ENCODE data around the gene SLC2A1. TPM values are rescaled to one million over a fixed set of nuclear protein-coding genes. Genes with fewer than 3 reads are reported as not detected.

The SLC2A1 gene
- polyA plus RNA-seq, 2 donors, result 70.3 to 115 TPM

DNA sequence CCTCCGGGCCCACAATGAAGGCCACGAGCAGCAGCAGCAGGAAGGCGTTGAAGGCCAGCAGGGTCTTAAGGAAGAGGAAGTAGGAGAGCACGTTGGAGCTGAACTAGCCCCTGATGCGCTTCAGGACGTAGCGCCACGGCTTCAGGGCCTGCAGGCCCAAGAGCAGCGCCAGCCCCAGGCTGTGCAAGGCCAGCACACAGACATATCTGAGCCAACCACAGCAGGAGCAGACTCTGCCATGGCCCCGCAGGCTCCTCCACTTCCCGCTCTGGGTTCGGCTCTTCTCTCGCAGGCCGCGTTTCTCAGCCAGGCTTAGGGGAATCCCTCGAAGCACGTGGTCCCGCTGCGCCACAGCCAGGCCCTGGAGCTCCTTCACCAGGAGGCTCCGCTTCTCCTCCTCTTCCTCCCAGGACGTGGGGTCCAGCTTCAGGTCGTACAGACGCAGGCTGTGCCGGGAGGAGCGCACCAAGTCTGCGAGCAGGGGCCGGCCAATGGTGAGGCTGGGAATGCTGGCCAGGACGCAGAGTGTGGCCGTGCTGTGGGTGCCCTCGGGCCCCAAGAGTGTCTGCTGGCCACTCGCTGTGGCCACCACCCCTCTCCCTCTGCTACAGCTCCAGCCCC lies 70.5 kb downstream of the SLC2A1 start:
- no peaks in the 10 kb centered on the region for H3K4me1 ChIP-seq (ENCODE audit: control insufficient read depth in 2 of 2, insufficient read depth in 2 of 2, low read length in 1 of 2)
- H3K36me3 ChIP-seq (ENCODE audit: control insufficient read depth in 2 of 2, insufficient read depth in 2 of 2, low read length in 1 of 2), result no peaks in the 10 kb centered on the region
- H3K27ac ChIP-seq (ENCODE audit: low read depth in 2 of 2, low read length in 1 of 2), result no peak overlapping the region
- no peaks in the 10 kb centered on the region for H3K9me3 ChIP-seq (ENCODE audit: control insufficient read depth in 2 of 2, insufficient read depth in 1 of 2, low read depth in 1 of 2, low read length in 1 of 2)
- WGBS, 2 donors, result 92 to 93% methylated on average over 31 of the region's 31 CpGs
- H3K27me3 ChIP-seq (ENCODE audit: control insufficient read depth in 1 of 2, insufficient read depth in 2 of 2, low read length in 2 of 2), result no peaks in the 10 kb centered on the region
- no peak overlapping the region for H3K4me3 ChIP-seq (ENCODE audit: low read depth in 1 of 2, low read length in 2 of 2)

GRCh38 chr1:42887366-42887765 lies 71.3 kb downstream of the SLC2A1 start:
- Histone ChIP-seq H3K4me1 (ENCODE audit: control insufficient read depth in 2 of 2, insufficient read depth in 2 of 2, low read length in 1 of 2) (no peaks in the 10 kb centered on the region), H3K9me3 (ENCODE audit: control insufficient read depth in 2 of 2, insufficient read depth in 1 of 2, low read depth in 1 of 2, low read length in 1 of 2) (no peaks in the 10 kb centered on the region), H3K36me3 (ENCODE audit: control insufficient read depth in 2 of 2, insufficient read depth in 2 of 2, low read length in 1 of 2) (no peaks in the 10 kb centered on the region), H3K27me3 (ENCODE audit: control insufficient read depth in 1 of 2, insufficient read depth in 2 of 2, low read length in 2 of 2) (no peaks in the 10 kb centered on the region), H3K4me3 (ENCODE audit: low read depth in 1 of 2, low read length in 2 of 2) (no peak overlapping the region), H3K27ac (ENCODE audit: low read depth in 2 of 2, low read length in 1 of 2) (no peak overlapping the region)
- 95% methylated on average over 20 of the region's 20 CpGs for WGBS, 2 donors

- H3K4me3 ChIP-seq (ENCODE audit: low read depth in 1 of 2, low read length in 2 of 2), result no peak overlapping the region
- no peak overlapping the region for H3K27ac ChIP-seq (ENCODE audit: low read depth in 2 of 2, low read length in 1 of 2)
- no peaks in the 10 kb centered on the region for H3K27me3 ChIP-seq (ENCODE audit: control insufficient read depth in 1 of 2, insufficient read depth in 2 of 2, low read length in 2 of 2)
- no peaks in the 10 kb centered on the region for H3K9me3 ChIP-seq (ENCODE audit: control insufficient read depth in 2 of 2, insufficient read depth in 1 of 2, low read depth in 1 of 2, low read length in 1 of 2)
- 76 to 80% methylated on average over 21 of the region's 21 CpGs for WGBS, 2 donors
- H3K4me1 ChIP-seq (ENCODE audit: control insufficient read depth in 2 of 2, insufficient read depth in 2 of 2, low read length in 1 of 2), result no peaks in the 10 kb centered on the region
- H3K36me3 ChIP-seq (ENCODE audit: control insufficient read depth in 2 of 2, insufficient read depth in 2 of 2, low read length in 1 of 2), result no peaks in the 10 kb centered on the region
Measured at GRCh38 chr1:42886800-42887199, 71.9 kb downstream of the SLC2A1 start.

GRCh38 chr1:42886046-42886739 lies 72.5 kb downstream of the SLC2A1 start:
- Histone ChIP-seq H3K9me3 (ENCODE audit: control insufficient read depth in 2 of 2, insufficient read depth in 1 of 2, low read depth in 1 of 2, low read length in 1 of 2) (no peaks in the 10 kb centered on the region), H3K4me1 (ENCODE audit: control insufficient read depth in 2 of 2, insufficient read depth in 2 of 2, low read length in 1 of 2) (no peaks in the 10 kb centered on the region), H3K27me3 (ENCODE audit: control insufficient read depth in 1 of 2, insufficient read depth in 2 of 2, low read length in 2 of 2) (no peaks in the 10 kb centered on the region), H3K36me3 (ENCODE audit: control insufficient read depth in 2 of 2, insufficient read depth in 2 of 2, low read length in 1 of 2) (no peaks in the 10 kb centered on the region), H3K4me3 (ENCODE audit: low read depth in 1 of 2, low read length in 2 of 2) (no peak overlapping the region), H3K27ac (ENCODE audit: low read depth in 2 of 2, low read length in 1 of 2) (no peak overlapping the region)
- 81 to 85% methylated on average over 16 of the region's 16 CpGs for WGBS, 2 donors

DNA sequence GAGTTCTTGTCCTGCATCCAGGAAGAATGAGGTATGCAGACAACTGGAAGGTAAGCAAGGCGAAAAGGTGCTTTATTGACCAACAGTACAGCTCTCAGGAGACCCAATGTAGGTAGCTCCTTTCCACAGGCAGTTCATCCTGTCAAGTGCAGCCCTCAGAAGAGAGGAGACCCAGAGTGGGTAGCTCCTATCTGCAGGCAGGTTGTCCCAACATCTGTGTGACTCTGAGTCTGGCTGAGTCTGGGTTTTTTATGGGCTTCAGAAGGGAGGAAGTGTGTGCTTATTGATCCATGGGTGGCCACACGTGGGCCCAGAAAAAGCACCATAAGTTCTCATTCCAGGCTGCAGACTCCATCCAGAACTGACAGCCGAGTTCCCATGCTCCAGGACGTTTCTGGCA lies 78.3 kb downstream of the SLC2A1 start:
- H3K4me1 ChIP-seq (ENCODE audit: control insufficient read depth in 2 of 2, insufficient read depth in 2 of 2, low read length in 1 of 2), result peaks cover 0 to 2% of the 10 kb centered on the region in 2 donors
- no peaks in the 10 kb centered on the region for H3K27me3 ChIP-seq (ENCODE audit: control insufficient read depth in 1 of 2, insufficient read depth in 2 of 2, low read length in 2 of 2)
- 68 to 75% methylated on average over 4 of the region's 4 CpGs for WGBS, 2 donors
- no peaks in the 10 kb centered on the region for H3K9me3 ChIP-seq (ENCODE audit: control insufficient read depth in 2 of 2, insufficient read depth in 1 of 2, low read depth in 1 of 2, low read length in 1 of 2)
- no peaks in the 10 kb centered on the region for H3K36me3 ChIP-seq (ENCODE audit: control insufficient read depth in 2 of 2, insufficient read depth in 2 of 2, low read length in 1 of 2)
- H3K4me3 ChIP-seq (ENCODE audit: low read depth in 1 of 2, low read length in 2 of 2), result no peak overlapping the region
- H3K27ac ChIP-seq (ENCODE audit: low read depth in 2 of 2, low read length in 1 of 2), result no peak overlapping the region

- Histone ChIP-seq H3K36me3 (ENCODE audit: control insufficient read depth in 2 of 2, insufficient read depth in 2 of 2, low read length in 1 of 2) (no peaks in the 10 kb centered on the region), H3K27ac (ENCODE audit: low read depth in 2 of 2, low read length in 1 of 2) (no peak overlapping the region), H3K4me1 (ENCODE audit: control insufficient read depth in 2 of 2, insufficient read depth in 2 of 2, low read length in 1 of 2) (peaks cover 0 to 2% of the 10 kb centered on the region in 2 donors), H3K9me3 (ENCODE audit: control insufficient read depth in 2 of 2, insufficient read depth in 1 of 2, low read depth in 1 of 2, low read length in 1 of 2) (no peaks in the 10 kb centered on the region), H3K4me3 (ENCODE audit: low read depth in 1 of 2, low read length in 2 of 2) (no peak overlapping the region), H3K27me3 (ENCODE audit: control insufficient read depth in 1 of 2, insufficient read depth in 2 of 2, low read length in 2 of 2) (no peaks in the 10 kb centered on the region)
- WGBS, 2 donors, result 41 to 64% methylated on average over 2 of the region's 2 CpGs
Measured at GRCh38 chr1:42877380-42877779, 81.3 kb downstream of the SLC2A1 start.

DNA sequence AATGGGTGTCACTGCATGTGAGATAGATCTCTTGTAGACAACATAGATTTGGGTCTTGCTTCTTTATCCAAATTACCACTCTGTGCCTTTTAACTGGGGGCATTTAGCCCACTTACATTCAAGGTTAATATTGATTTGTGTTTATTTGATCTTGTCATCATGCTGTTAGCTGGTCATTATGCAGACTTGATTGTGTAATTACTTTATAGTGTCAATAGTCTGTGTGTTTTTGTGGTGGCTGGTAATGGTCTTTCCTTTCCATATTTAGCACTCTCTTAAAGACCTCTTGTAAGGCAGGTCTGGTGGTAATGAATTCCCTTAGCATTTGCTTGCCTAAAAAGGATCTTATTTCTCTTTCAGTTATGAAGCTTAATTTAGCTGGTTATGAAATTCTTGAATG lies 82.7 kb downstream of the SLC2A1 start:
- Histone ChIP-seq H3K9me3 (ENCODE audit: control insufficient read depth in 2 of 2, insufficient read depth in 1 of 2, low read depth in 1 of 2, low read length in 1 of 2) (no peaks in the 10 kb centered on the region), H3K27me3 (ENCODE audit: control insufficient read depth in 1 of 2, insufficient read depth in 2 of 2, low read length in 2 of 2) (no peaks in the 10 kb centered on the region), H3K4me1 (ENCODE audit: control insufficient read depth in 2 of 2, insufficient read depth in 2 of 2, low read length in 1 of 2) (peaks cover 0 to 2% of the 10 kb centered on the region in 2 donors), H3K27ac (ENCODE audit: low read depth in 2 of 2, low read length in 1 of 2) (no peak overlapping the region), H3K4me3 (ENCODE audit: low read depth in 1 of 2, low read length in 2 of 2) (no peak overlapping the region), H3K36me3 (ENCODE audit: control insufficient read depth in 2 of 2, insufficient read depth in 2 of 2, low read length in 1 of 2) (no peaks in the 10 kb centered on the region)

Other genes with a start within 250 kb of the SLC2A1 start
- gene CLDN19, start 218.6 kb downstream of the SLC2A1 start, polyA plus RNA-seq, result under 1 TPM in 1 of 2 donors, not detected in 1; 0.04 TPM
- 10 to 100 TPM in 1 of 2 donors, 1 to 10 TPM in 1; 6.4 to 11.4 TPM for gene P3H1, start 191.8 kb downstream of the SLC2A1 start, polyA plus RNA-seq
- gene C1orf50, start 191.6 kb downstream of the SLC2A1 start, polyA plus RNA-seq, result 1 to 10 TPM; 2.5 to 3.8 TPM
- under 1 TPM; 0.01 to 0.04 TPM for gene TMEM269, start 173.9 kb downstream of the SLC2A1 start, polyA plus RNA-seq
- gene ERMAP, start 141.7 kb downstream of the SLC2A1 start, polyA plus RNA-seq, result 1 to 10 TPM; 5.1 to 5.8 TPM
- gene SVBP, start 141.5 kb downstream of the SLC2A1 start, polyA plus RNA-seq, result 10 to 100 TPM; 13.3 to 16.7 TPM
- gene ZNF691, start 112.3 kb downstream of the SLC2A1 start, polyA plus RNA-seq, result 1 to 10 TPM; 4.4 to 5.7 TPM
- gene EBNA1BP2, start 213.4 kb upstream of the SLC2A1 start, polyA plus RNA-seq, result 10 to 100 TPM; 30.2 to 72.8 TPM
- under 1 TPM; 0.02 to 0.06 TPM for gene CFAP57, start 213.5 kb upstream of the SLC2A1 start, polyA plus RNA-seq

Measured in esophagus (tissue), 2 donors.